GM18519 (cell line): Measurements from ENCODE around the gene WDR33.

ENCODE experiments used
- ATAC-seq: cut with Tn5 transposase; IDR thresholded peaks from one replicate; pipeline ENCODE4 v1.9.1; 2021; ENCODE audit warnings: mild to moderate bottlenecking, moderate library complexity; ENCODE audit not compliant: unreplicated experiment, low FRiP score

The WDR33 gene

GRCh38 chr2:127700527-127701192 lies 110.3 kb downstream of the WDR33 start:
- peak; percentile 42 for ATAC-seq

GRCh38 chr2:127698553-127699355 lies 112.2 kb downstream of the WDR33 start:
- ATAC-seq: no peak

GRCh38 chr2:127697482-127698180 lies 113.3 kb downstream of the WDR33 start:
- ATAC-seq: no peak

- no peak for ATAC-seq
Measured at GRCh38 chr2:127695491-127696472, 115.2 kb downstream of the WDR33 start.

- ATAC-seq: no peak
Measured at GRCh38 chr2:127694986-127695385, 116.0 kb downstream of the WDR33 start.

- ATAC-seq: no peak
Measured at GRCh38 chr2:127690696-127691095, 120.3 kb downstream of the WDR33 start.

GRCh38 chr2:127688405-127688804 lies 122.6 kb downstream of the WDR33 start:
- ATAC-seq: no peak

GRCh38 chr2:127685410-127686080 lies 125.4 kb downstream of the WDR33 start:
- ATAC-seq: no peak

- no peak for ATAC-seq
Measured at GRCh38 chr2:127683757-127684156, 127.2 kb downstream of the WDR33 start.

GRCh38 chr2:127683056-127683455 lies 127.9 kb downstream of the WDR33 start:
- ATAC-seq: no peak

- ATAC-seq: no peak
Measured at GRCh38 chr2:127681976-127682857, 128.8 kb downstream of the WDR33 start.

- ATAC-seq: no peak
Measured at GRCh38 chr2:127681288-127681804, 129.6 kb downstream of the WDR33 start.

GRCh38 chr2:127680706-127681287 lies 130.2 kb downstream of the WDR33 start:
- no peak for ATAC-seq

GRCh38 chr2:127679680-127680361 lies 131.2 kb downstream of the WDR33 start:
- ATAC-seq: no peak

- ATAC-seq: no peak
Measured at GRCh38 chr2:127678991-127679390, 132.0 kb downstream of the WDR33 start.

- no peak for ATAC-seq
Measured at GRCh38 chr2:127678531-127678930, 132.4 kb downstream of the WDR33 start.

GRCh38 chr2:127676906-127677305 lies 134.1 kb downstream of the WDR33 start:
- ATAC-seq: no peak
